OCI-LY7 (cell line): ENCODE data around the gene SMAD5. TPM values are rescaled to one million over a fixed set of nuclear protein-coding genes. Genes with fewer than 3 reads are reported as not detected.

ENCODE experiments used
- BruUV-seq: library from RNA; stranded (reverse); fragments of 400-500 nt; replicated peaks from 2 replicates; lab custom pipeline; 2021; lab: Mats Ljungman, UMichigan
- CTCF ChIA-PET: fragments of 300-600 bp; sonication (Branson Sonifier 250); formaldehyde crosslinking; loops from one replicate; lab custom pipeline; 2022; ENCODE audit warnings: antibody characterized with exemption; ENCODE audit not compliant: unreplicated experiment; lab: Charles Lee
- POLR2A ChIA-PET: fragments of 300-600 bp; sonication (Branson Sonifier 250); formaldehyde crosslinking; loops from one replicate; lab custom pipeline; 2022; ENCODE audit warnings: antibody characterized with exemption; lab: Charles Lee
- DNase-seq: peaks from one replicate; pipeline ENCODE4 v3.0.0-alpha.2; 2015; ENCODE audit warnings: low spot score
- H2AFZ ChIP-seq: fragments of 200-600 bp; sonication (generic), shearing (Covaris generic); 2 replicates; pipeline ENCODE4 v1.6.1; 2014; ENCODE audit warnings: mild to moderate bottlenecking, antibody characterized with exemption, low read length, moderate library complexity
- H3K27ac ChIP-seq: fragments of 200-600 bp; sonication (generic); 2 replicates; pipeline ENCODE4 v1.5.1; 2014; ENCODE audit warnings: mixed run types, low read depth, mild to moderate bottlenecking, moderate library complexity, low read length, inconsistent platforms; ENCODE audit not compliant: poor library complexity, severe bottlenecking
- H3K36me3 ChIP-seq: fragments of 200-600 bp; sonication (generic); 2 replicates; pipeline ENCODE4 v1.6.1; 2014; ENCODE audit warnings: mild to moderate bottlenecking, antibody characterized with exemption, low read length, moderate library complexity, mixed read lengths; ENCODE audit not compliant: insufficient read depth
- H3K4me1 ChIP-seq: fragments of 200-600 bp; sonication (generic); 2 replicates; pipeline ENCODE4 v1.5.1; 2014; ENCODE audit warnings: mild to moderate bottlenecking, low read length; ENCODE audit not compliant: insufficient read depth, poor library complexity, severe bottlenecking
- H3K4me2 ChIP-seq: fragments of 200-600 bp; sonication (generic); 2 replicates; pipeline ENCODE4 v1.6.1; 2014; ENCODE audit warnings: mild to moderate bottlenecking, low read length
- H3K4me3 ChIP-seq: fragments of 200-600 bp; sonication (generic); 2 replicates; pipeline ENCODE4 v1.5.1; 2014; ENCODE audit warnings: mild to moderate bottlenecking, low read depth, low read length; ENCODE audit not compliant: poor library complexity, severe bottlenecking
- H3K79me2 ChIP-seq: fragments of 200-600 bp; sonication (generic); 2 replicates; pipeline ENCODE4 v1.6.1; 2016; ENCODE audit warnings: low read depth, mild to moderate bottlenecking, low read length, moderate library complexity, mixed read lengths; ENCODE audit not compliant: insufficient read depth
- H3K9me2 ChIP-seq: fragments of 200-600 bp; sonication (generic); 2 replicates; pipeline ENCODE4 v1.6.1; 2016; ENCODE audit warnings: mild to moderate bottlenecking, low read length, mixed read lengths; ENCODE audit not compliant: insufficient read depth
- H3K9me3 ChIP-seq: fragments of 200-600 bp; sonication (generic); 2 replicates; pipeline ENCODE4 v1.6.1; 2014; ENCODE audit warnings: mild to moderate bottlenecking, mixed run types, low read length, mixed read lengths
- H4K20me1 ChIP-seq: fragments of 200-600 bp; sonication (generic); 2 replicates; pipeline ENCODE4 v1.6.1; 2014; ENCODE audit warnings: mild to moderate bottlenecking, antibody characterized with exemption, low read length, moderate library complexity, mixed read lengths; ENCODE audit not compliant: insufficient read depth
- CTCF ChIP-seq: fragments of 200-600 bp; sonication (generic); conservative IDR thresholded peaks from 2 replicates; pipeline ENCODE4 v1.5.1; 2014; ENCODE audit warnings: mild to moderate bottlenecking, antibody characterized with exemption, low read length, moderate library complexity, mixed read lengths
- EZH2phosphoT487 ChIP-seq: fragments of 200-600 bp; sonication (generic); IDR thresholded peaks from 2 replicates; pipeline ENCODE4 v1.6.1; 2018; ENCODE audit warnings: low read depth, borderline replicate concordance, mild to moderate bottlenecking, mixed run types, antibody characterized with exemption, low read length, moderate library complexity, mixed read lengths
- intact Hi-C: fragments of 100-400 bp; cut with micrococcal nuclease; formaldehyde crosslinking; loops from one replicate; pipeline ENCODE4 v1.10.0; 2022; ENCODE audit not compliant: unreplicated experiment
- total RNA-seq, 2 experiments: library from RNA; depleted of rRNA in 1 of 2; stranded (reverse); fragments of >200 nt in 1 of 2; shearing (Covaris generic) in 1 of 2; gene quantifications; 2 replicates each; pipeline ENCODE4 v1.2.3, GENCODE V29; 2014 to 2022

SMAD5 gene
- total RNA-seq, 2 experiments from 2014 or later = 32.9 to 94.5 TPM

- no peak for TF ChIP-seq EZH2phosphoT487
- TF ChIP-seq CTCF = no peak
- intact Hi-C loops = no loop called here
- CTCF ChIA-PET = no interaction called here
Measured at GRCh38 chr5:136209346-136209910, 76.8 kb downstream of the SMAD5 start.

GRCh38 chr5:136210259-136210658 is 77.6 kb downstream of the SMAD5 start:
- Histone ChIP-seq H3K4me1 (no peaks in the 10 kb centered on the region), H3K27ac (no peak overlapping the region), H4K20me1 (no peaks in the 10 kb centered on the region), H3K4me3 (no peak overlapping the region), H3K9me2 (no peaks in the 10 kb centered on the region), H3K79me2 (no peaks in the 10 kb centered on the region), H3K36me3 (no peaks in the 10 kb centered on the region), H3K9me3 (no peaks in the 10 kb centered on the region), H3K4me2 (no peak overlapping the region), H2AFZ (no peak overlapping the region)
- no peak for TF ChIP-seq CTCF
- no peak for TF ChIP-seq EZH2phosphoT487
- intact Hi-C loops = no loop called here
- DNase-seq = no peak
- BruUV-seq = no TSS peak
- POLR2A ChIA-PET = no interaction called here
- CTCF ChIA-PET = no interaction called here

More at GRCh38 chr5:136209346-136209910, 76.8 kb downstream of the SMAD5 start:
- Histone ChIP-seq H3K79me2 (no peaks in the 10 kb centered on the region), H2AFZ (no peak overlapping the region), H3K4me2 (no peak overlapping the region), H3K4me3 (no peak overlapping the region), H3K27ac (no peak overlapping the region), H3K9me2 (no peaks in the 10 kb centered on the region), H3K4me1 (no peaks in the 10 kb centered on the region), H4K20me1 (no peaks in the 10 kb centered on the region), H3K36me3 (no peaks in the 10 kb centered on the region), H3K9me3 (no peaks in the 10 kb centered on the region)
- POLR2A ChIA-PET = no interaction called here
- no TSS peak for BruUV-seq
- DNase-seq = no peak

- Histone ChIP-seq H3K4me3 (no peak overlapping the region), H2AFZ (no peak overlapping the region), H3K4me1 (no peaks in the 10 kb centered on the region), H3K4me2 (no peak overlapping the region), H3K79me2 (no peaks in the 10 kb centered on the region), H3K27ac (no peak overlapping the region), H3K36me3 (no peaks in the 10 kb centered on the region), H3K9me3 (no peaks in the 10 kb centered on the region), H4K20me1 (no peaks in the 10 kb centered on the region), H3K9me2 (no peaks in the 10 kb centered on the region)
- POLR2A ChIA-PET = interaction anchor here (0.8 kb wide), 1 partner anchor 102 kb away, joined by 3 read pairs; no protein-coding TSS in a partner anchor
- CTCF ChIA-PET = no interaction called here
- intact Hi-C loops = loop anchor here (1.0 to 2.0 kb wide), 3 partner anchors 149 to 324 kb away; no protein-coding TSS in a partner anchor
- no TSS peak for BruUV-seq
- DNase-seq = no peak
- no peak for TF ChIP-seq CTCF
- TF ChIP-seq EZH2phosphoT487 = no peak
Measured at GRCh38 chr5:136211282-136212040, 78.8 kb downstream of the SMAD5 start.
